H9 (cell line): ENCODE measurements around the gene PCDHA1. TPM values are rescaled to one million over a fixed set of nuclear protein-coding genes. Genes with fewer than 3 reads are reported as not detected.

ENCODE experiments used
- DNase-seq: peaks from one replicate; pipeline ENCODE4 v3.0.0-alpha.2; 2017
- H2AFZ ChIP-seq: one replicate; pipeline ENCODE4 v1.6.1; 2013; ENCODE audit warnings: mild to moderate bottlenecking, low read length, control low read depth, moderate library complexity
- H2AK5ac ChIP-seq: 2 replicates; pipeline ENCODE4 v1.6.1; 2013; ENCODE audit warnings: low read length, control low read depth, mixed read lengths; ENCODE audit not compliant: insufficient read length
- H2BK120ac ChIP-seq: one replicate; pipeline ENCODE4 v1.6.1; 2013; ENCODE audit warnings: low read depth, mild to moderate bottlenecking, low read length, control low read depth, inconsistent platforms; ENCODE audit not compliant: poor library complexity, severe bottlenecking
- H2BK12ac ChIP-seq: 2 replicates; pipeline ENCODE4 v1.6.1; 2013; ENCODE audit warnings: low read length, control low read depth, mixed read lengths, low read depth; ENCODE audit not compliant: insufficient read length
- H2BK15ac ChIP-seq: 2 replicates; pipeline ENCODE4 v1.6.1; 2013; ENCODE audit warnings: low read depth, low read length, control low read depth
- H2BK20ac ChIP-seq: one replicate; pipeline ENCODE4 v1.6.1; 2013; ENCODE audit warnings: low read depth, mild to moderate bottlenecking, low read length, control low read depth, inconsistent platforms; ENCODE audit not compliant: poor library complexity, severe bottlenecking
- H2BK5ac ChIP-seq: 2 replicates; pipeline ENCODE4 v1.6.1; 2013; ENCODE audit warnings: low read length, control low read depth, mixed read lengths; ENCODE audit not compliant: insufficient read length
- H3K14ac ChIP-seq: 2 replicates; pipeline ENCODE4 v1.6.1; 2013; ENCODE audit warnings: low read length, control low read depth; ENCODE audit not compliant: insufficient read depth
- H3K18ac ChIP-seq: 2 replicates; pipeline ENCODE4 v1.6.1; 2013; ENCODE audit warnings: low read depth, mild to moderate bottlenecking, mixed read lengths, low read length, control low read depth; ENCODE audit not compliant: insufficient read length
- H3K23ac ChIP-seq: 2 replicates; pipeline ENCODE4 v1.6.1; 2013; ENCODE audit warnings: low read length, control low read depth, mixed read lengths, low read depth; ENCODE audit not compliant: insufficient read length
- H3K23me2 ChIP-seq: 2 replicates; pipeline ENCODE4 v1.6.1; 2013; ENCODE audit warnings: low read depth, mild to moderate bottlenecking, mixed read lengths, low read length, control low read depth; ENCODE audit not compliant: insufficient read length, poor library complexity, severe bottlenecking
- H3K27ac ChIP-seq: 2 replicates; pipeline ENCODE4 v1.5.1; 2013; ENCODE audit warnings: low read length, control low read depth, mixed read lengths, low read depth; ENCODE audit not compliant: insufficient read length
- H3K27me3 ChIP-seq: 2 replicates; pipeline ENCODE4 v1.6.1; 2013; ENCODE audit warnings: low read length, control low read depth, inconsistent platforms; ENCODE audit not compliant: insufficient read depth
- H3K4ac ChIP-seq: 2 replicates; pipeline ENCODE4 v1.6.1; 2013; ENCODE audit warnings: low read depth, mild to moderate bottlenecking, control low read depth, inconsistent platforms, low read length, moderate library complexity
- H3K4me1 ChIP-seq: 2 replicates; pipeline ENCODE4 v1.6.1; 2013; ENCODE audit warnings: low read length, control low read depth, inconsistent platforms; ENCODE audit not compliant: insufficient read depth
- H3K4me2 ChIP-seq: 2 replicates; pipeline ENCODE4 v1.6.1; 2013; ENCODE audit warnings: low read length, control low read depth, mixed read lengths; ENCODE audit not compliant: insufficient read length, insufficient read depth
- H3K56ac ChIP-seq: 2 replicates; pipeline ENCODE4 v1.6.1; 2013; ENCODE audit warnings: low read depth, mild to moderate bottlenecking, mixed read lengths, low read length, control low read depth; ENCODE audit not compliant: insufficient read length
- H3K79me1 ChIP-seq: 2 replicates; pipeline ENCODE4 v1.6.1; 2013; ENCODE audit warnings: low read depth, mild to moderate bottlenecking, moderate library complexity, low read length, control low read depth, inconsistent platforms; ENCODE audit not compliant: insufficient read depth, poor library complexity, severe bottlenecking
- H3K79me2 ChIP-seq: 2 replicates; pipeline ENCODE4 v1.6.1; 2013; ENCODE audit warnings: low read length, control low read depth, inconsistent platforms; ENCODE audit not compliant: insufficient read depth
- H3K9ac ChIP-seq: 2 replicates; pipeline ENCODE4 v1.6.1; 2013; ENCODE audit warnings: low read length, control low read depth, mixed read lengths; ENCODE audit not compliant: insufficient read length; ENCODE audit errors: extremely low read depth
- H3K9me3 ChIP-seq: one replicate; pipeline ENCODE4 v1.6.1; 2013; ENCODE audit warnings: low read depth, low read length, inconsistent platforms; ENCODE audit not compliant: control insufficient read depth
- H3T11ph ChIP-seq: one replicate; pipeline ENCODE4 v1.6.1; 2013; ENCODE audit warnings: mild to moderate bottlenecking, low read length, control low read depth, inconsistent platforms
- H4K20me1 ChIP-seq: one replicate; pipeline ENCODE4 v1.6.1; 2013; ENCODE audit not compliant: control insufficient read depth, insufficient read length, insufficient read depth
- H4K5ac ChIP-seq: 2 replicates; pipeline ENCODE4 v1.6.1; 2013; ENCODE audit warnings: low read depth, mild to moderate bottlenecking, mixed read lengths, low read length, control low read depth; ENCODE audit not compliant: insufficient read length
- H4K8ac ChIP-seq: replicated peaks from 2 replicates; pipeline ENCODE4 v1.6.1; 2013; ENCODE audit warnings: low read length, control low read depth, mixed read lengths, low read depth; ENCODE audit not compliant: insufficient read length
- H4K91ac ChIP-seq: 2 replicates; pipeline ENCODE4 v1.6.1; 2013; ENCODE audit warnings: low read depth, mild to moderate bottlenecking, moderate library complexity, mixed read lengths, low read length, control low read depth; ENCODE audit not compliant: insufficient read length
- H3K27ac Mint-ChIP-seq, 3 experiments: 2 replicates in 2 of 3; 3 replicates in 1 of 3; pipeline ENCODE4 v1.8.0; 2020 to 2021; ENCODE audit warnings: mixed read lengths in 3 of 3, mild to moderate bottlenecking in 1 of 3, moderate library complexity in 1 of 3
- H3K27me3 Mint-ChIP-seq: 2 replicates; pipeline ENCODE4 v1.8.0; 2021; ENCODE audit warnings: low read depth, mild to moderate bottlenecking, moderate library complexity, mixed read lengths
- H3K36me3 Mint-ChIP-seq, 3 experiments: 2 replicates in 2 of 3; 3 replicates in 1 of 3; pipeline ENCODE4 v1.8.0; 2020 to 2021; ENCODE audit warnings: low read depth in 3 of 3, mixed read lengths in 3 of 3; ENCODE audit not compliant: insufficient read depth in 1 of 3
- H3K4me1 Mint-ChIP-seq, 2 experiments: 2 replicates each; pipeline ENCODE4 v1.8.0; 2020; ENCODE audit warnings: mixed read lengths in 2 of 2
- H3K4me3 Mint-ChIP-seq, 2 experiments: 2 replicates in 1 of 2; 3 replicates in 1 of 2; pipeline ENCODE4 v1.8.0; 2020 to 2021; ENCODE audit warnings: mild to moderate bottlenecking in 2 of 2, mixed read lengths in 2 of 2, moderate library complexity in 1 of 2
- H3K9me3 Mint-ChIP-seq, 2 experiments: 2 replicates in 1 of 2; 3 replicates in 1 of 2; pipeline ENCODE4 v1.8.0; 2020; ENCODE audit warnings: mild to moderate bottlenecking in 2 of 2, mixed read lengths in 2 of 2, moderate library complexity in 1 of 2
- WGBS: extraction: QIAGEN DNeasy Blood & Tissue Kit; methylation state at CpG from one replicate; pipeline ENCODE4 v1.1.7; 2013; ENCODE audit warnings: missing lambda C conversion rate, low lambda C conversion rate, mixed read lengths; ENCODE audit not compliant: insufficient read length; ENCODE audit errors: extremely low coverage; 5-methylcytosine and 5-hydroxymethylcytosine counted together
- total RNA-seq: library from RNA; stranded (reverse); gene quantifications from 2 replicates; pipeline ENCODE4 v1.2.1, GENCODE V29; 2021
- TF ChIP-seq, protein P1 (sequence below): fragments of 200-600 bp; sonication (generic); conservative IDR thresholded peaks from 3 replicates; pipeline ENCODE4 v1.8.0; 2021; ENCODE audit warnings: antibody characterized with exemption, mild to moderate bottlenecking

Gene PCDHA1
- total RNA-seq, 1 experiment from 2014 or later = 0.61 TPM

DNA sequence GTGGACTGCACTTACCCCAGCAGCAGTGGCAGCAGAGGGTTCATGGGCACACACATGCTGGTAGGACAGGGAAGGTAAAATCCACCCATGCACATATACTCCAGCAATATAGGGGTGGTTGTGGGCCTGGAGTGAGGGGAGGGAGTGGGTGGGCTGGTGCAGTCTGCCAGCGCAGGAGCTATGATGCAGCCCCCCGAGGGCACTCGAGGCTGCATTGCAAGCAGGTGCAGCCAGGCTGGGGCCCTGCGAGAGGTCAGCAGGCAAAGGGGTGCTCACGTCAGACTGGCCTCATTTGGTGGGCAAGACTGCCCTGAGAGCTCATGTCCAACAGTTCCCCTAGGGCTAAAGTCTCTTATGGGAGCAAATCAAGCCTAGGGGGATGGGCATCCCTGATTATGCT is 32.4 kb upstream of the PCDHA1 start:
- no peak overlapping the region for H2AFZ ChIP-seq
- DNase-seq = no peak
- H3K27me3 Mint-ChIP-seq = peaks cover 11% of the 10 kb centered on the region
- H3K4me2 ChIP-seq = no peak overlapping the region
- no peak overlapping the region for H4K91ac ChIP-seq
- no peak overlapping the region for H3K56ac ChIP-seq
- no peaks in the 10 kb centered on the region for H4K20me1 ChIP-seq
- peaks cover 9% of the 10 kb centered on the region for H3K9me3 ChIP-seq
- H3K14ac ChIP-seq = no peak overlapping the region
- TF ChIP-seq, protein P1, sequence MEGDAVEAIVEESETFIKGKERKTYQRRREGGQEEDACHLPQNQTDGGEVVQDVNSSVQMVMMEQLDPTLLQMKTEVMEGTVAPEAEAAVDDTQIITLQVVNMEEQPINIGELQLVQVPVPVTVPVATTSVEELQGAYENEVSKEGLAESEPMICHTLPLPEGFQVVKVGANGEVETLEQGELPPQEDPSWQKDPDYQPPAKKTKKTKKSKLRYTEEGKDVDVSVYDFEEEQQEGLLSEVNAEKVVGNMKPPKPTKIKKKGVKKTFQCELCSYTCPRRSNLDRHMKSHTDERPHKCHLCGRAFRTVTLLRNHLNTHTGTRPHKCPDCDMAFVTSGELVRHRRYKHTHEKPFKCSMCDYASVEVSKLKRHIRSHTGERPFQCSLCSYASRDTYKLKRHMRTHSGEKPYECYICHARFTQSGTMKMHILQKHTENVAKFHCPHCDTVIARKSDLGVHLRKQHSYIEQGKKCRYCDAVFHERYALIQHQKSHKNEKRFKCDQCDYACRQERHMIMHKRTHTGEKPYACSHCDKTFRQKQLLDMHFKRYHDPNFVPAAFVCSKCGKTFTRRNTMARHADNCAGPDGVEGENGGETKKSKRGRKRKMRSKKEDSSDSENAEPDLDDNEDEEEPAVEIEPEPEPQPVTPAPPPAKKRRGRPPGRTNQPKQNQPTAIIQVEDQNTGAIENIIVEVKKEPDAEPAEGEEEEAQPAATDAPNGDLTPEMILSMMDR = no peak
- H2BK20ac ChIP-seq = no peak overlapping the region
- H4K5ac ChIP-seq = no peak overlapping the region
- H3K23ac ChIP-seq = no peak overlapping the region
- H2BK5ac ChIP-seq = no peak overlapping the region
- no peak overlapping the region for H3K18ac ChIP-seq
- no peak overlapping the region for H2AK5ac ChIP-seq
- no peak overlapping the region for H3K27ac ChIP-seq
- H3K9me3 Mint-ChIP-seq = peaks cover 84 to 90% of the 10 kb centered on the region in 2 experiments
- WGBS = no CpG with 5 or more reads among the region's 5 CpGs
- H3T11ph ChIP-seq = no peak overlapping the region
- no peaks in the 10 kb centered on the region for H3K4me1 Mint-ChIP-seq
- no peaks in the 10 kb centered on the region for H3K23me2 ChIP-seq
- H3K4ac ChIP-seq = no peak overlapping the region
- H3K27ac Mint-ChIP-seq = no peak overlapping the region
- no peak overlapping the region for H2BK15ac ChIP-seq
- no peak overlapping the region for H2BK120ac ChIP-seq
- H2BK12ac ChIP-seq = no peak overlapping the region
- H3K4me1 ChIP-seq = no peaks in the 10 kb centered on the region
- H3K79me2 ChIP-seq = no peaks in the 10 kb centered on the region
- no peak overlapping the region for H3K4me3 Mint-ChIP-seq
- H3K9ac ChIP-seq = no peak overlapping the region
- H3K36me3 Mint-ChIP-seq = peaks cover 0 to 9% (median 5%) of the 10 kb centered on the region in 3 experiments; a peak in 4 of 7 replicates
- no peaks in the 10 kb centered on the region for H3K27me3 ChIP-seq
- H3K79me1 ChIP-seq = no peaks in the 10 kb centered on the region
- H4K8ac ChIP-seq = no peak overlapping the region
